ENCODE data around the gene UGT1A8.
"Not testable (repeated sequence)": the region's sequence is repeated elsewhere in the genome, so short reads cannot be mapped to it uniquely, and the experiment has no call there.

The UGT1A8 gene

GRCh38 chr2:233736868-233737653 lies 119.6 kb downstream of the UGT1A8 start:
- DNase-seq, result not testable (repeated sequence)

GRCh38 chr2:233740870-233741269 lies 123.4 kb downstream of the UGT1A8 start:
- DNase-seq, result no peak

- no peak for DNase-seq
Measured at GRCh38 chr2:233743464-233744259, 126.2 kb downstream of the UGT1A8 start.

GRCh38 chr2:233745073-233745755 lies 127.8 kb downstream of the UGT1A8 start:
- DNase-seq, result no peak

- not testable (repeated sequence) for DNase-seq
Measured at GRCh38 chr2:233745838-233746237, 128.4 kb downstream of the UGT1A8 start.

- no peak for DNase-seq
Measured at GRCh38 chr2:233746475-233747282, 129.2 kb downstream of the UGT1A8 start.

GRCh38 chr2:233747283-233747544 lies 129.8 kb downstream of the UGT1A8 start:
- DNase-seq, result no peak

- DNase-seq, result not testable (repeated sequence)
Measured at GRCh38 chr2:233750689-233751088, 133.3 kb downstream of the UGT1A8 start.

GRCh38 chr2:233751212-233752009 lies 134.0 kb downstream of the UGT1A8 start:
- not testable (repeated sequence) for DNase-seq

GRCh38 chr2:233754872-233755611 lies 137.6 kb downstream of the UGT1A8 start:
- no peak for DNase-seq

GRCh38 chr2:233756429-233757081 lies 139.1 kb downstream of the UGT1A8 start:
- DNase-seq, result no peak

- no peak for DNase-seq
Measured at GRCh38 chr2:233758141-233758540, 140.7 kb downstream of the UGT1A8 start.

GRCh38 chr2:233758849-233759248 lies 141.4 kb downstream of the UGT1A8 start:
- no peak for DNase-seq

GRCh38 chr2:233760043-233760442 lies 142.6 kb downstream of the UGT1A8 start, which contains the start of gene UGT1A1:
Gene UGT1A1 (plus strand): TSS chr2:233760270. CDS start chr2:233760288, 18 bp downstream.
- DNase-seq, result no peak

GRCh38 chr2:233761040-233761769 lies 143.8 kb downstream of the UGT1A8 start:
- DNase-seq, result no peak

- DNase-seq, result no peak
Measured at GRCh38 chr2:233764264-233764663, 146.8 kb downstream of the UGT1A8 start.

- DNase-seq, result no peak
Measured at GRCh38 chr2:233764761-233765160, 147.3 kb downstream of the UGT1A8 start.

- no peak for DNase-seq
Measured at GRCh38 chr2:233766416-233766815, 149.0 kb downstream of the UGT1A8 start.

GRCh38 chr2:233768076-233768475 lies 150.6 kb downstream of the UGT1A8 start:
- DNase-seq, result no peak

GRCh38 chr2:233769260-233769659 lies 151.8 kb downstream of the UGT1A8 start:
- no peak for DNase-seq
